LHCN-M2 (cell line): ENCODE results near the gene FBL. TPM values are rescaled to one million over a fixed set of nuclear protein-coding genes. Genes with fewer than 3 reads are reported as not detected.

Experiments used
- DNase-seq: peaks from one replicate; pipeline ENCODE4 v3.0.0-alpha.2; 2012; ENCODE audit warnings: low read depth
- total RNA-seq: library from RNA; depleted of rRNA; stranded (reverse); fragments of >200 nt; gene quantifications from 2 replicates; pipeline ENCODE4 v1.2.3, GENCODE V29; 2014; rRNA removed

Gene FBL
- total RNA-seq, 1 experiment from 2014 or later = 80.9 TPM

- DNase-seq = no peak
Observed at GRCh38 chr19:39795001-39795400, 51.2 kb downstream of the FBL start.

GRCh38 chr19:39792999-39793546, 53.1 kb downstream of the FBL start:
- peak; percentile 78 for DNase-seq

GRCh38 chr19:39788244-39788643, 57.9 kb downstream of the FBL start:
- DNase-seq = no peak

Other genes with a start within 250 kb of the FBL start
- gene LGALS13, start 243.9 kb downstream of the FBL start, total RNA-seq = not detected in 2 replicates
- gene LGALS16, start 190.5 kb downstream of the FBL start, total RNA-seq = not detected in 2 replicates
- not detected in 2 replicates for gene LGALS14, start 141.9 kb downstream of the FBL start, total RNA-seq
- gene CLC, start 108.3 kb downstream of the FBL start, total RNA-seq = not detected in 2 replicates
- not detected in 2 replicates for gene LEUTX, start 67.5 kb downstream of the FBL start, total RNA-seq
- 0.86 and 1.2 TPM in 2 replicates for gene DYRK1B, start 12.2 kb downstream of the FBL start, total RNA-seq
- 0.06 and 0.13 TPM in 2 replicates for gene FCGBP, start 88.3 kb upstream of the FBL start, total RNA-seq
- gene PSMC4, start 124.8 kb upstream of the FBL start, total RNA-seq = 177 and 182 TPM in 2 replicates
- 1.4 and 1.6 TPM in 2 replicates for gene ZNF546, start 150.7 kb upstream of the FBL start, total RNA-seq
- 5.4 and 7.3 TPM in 2 replicates for gene ZNF780B, start 209.9 kb upstream of the FBL start, total RNA-seq
- 11.3 and 15.6 TPM in 2 replicates for gene ZNF780A, start 244.6 kb upstream of the FBL start, total RNA-seq